GM23248 (cell line): ENCODE results near the gene NFIA. TPM values are rescaled to one million over a fixed set of nuclear protein-coding genes. Genes with fewer than 3 reads are reported as not detected.

Experiments used
- DNase-seq: peaks from one replicate; pipeline ENCODE4 v3.0.0-alpha.2; 2015
- H2AFZ ChIP-seq: fragments of 200-600 bp; sonication (generic); 2 replicates; pipeline ENCODE4 v1.6.1; 2016; ENCODE audit warnings: antibody characterized with exemption
- H3F3A ChIP-seq: fragments of 200-600 bp; sonication (generic); 2 replicates; pipeline ENCODE4 v1.6.1; 2016; ENCODE audit warnings: mild to moderate bottlenecking, antibody characterized with exemption, mixed run types; ENCODE audit not compliant: insufficient read depth
- H3K27ac ChIP-seq: fragments of 200-600 bp; sonication (generic); 2 replicates; pipeline ENCODE4 v1.5.1; 2016; ENCODE audit warnings: mild to moderate bottlenecking
- H3K27me3 ChIP-seq: fragments of 200-600 bp; sonication (generic); replicated peaks from 2 replicates; pipeline ENCODE4 v1.6.1; 2016; ENCODE audit warnings: mild to moderate bottlenecking; ENCODE audit not compliant: insufficient read depth
- H3K36me3 ChIP-seq: fragments of 200-600 bp; sonication (generic); 2 replicates; pipeline ENCODE4 v1.6.1; 2016; ENCODE audit warnings: low read depth, mild to moderate bottlenecking
- H3K4me1 ChIP-seq: fragments of 200-600 bp; sonication (generic); 2 replicates; pipeline ENCODE4 v1.6.1; 2016; ENCODE audit warnings: mild to moderate bottlenecking; ENCODE audit not compliant: insufficient read depth
- H3K4me2 ChIP-seq: fragments of 200-600 bp; sonication (generic); one replicate; pipeline ENCODE4 v1.6.1; 2016; ENCODE audit warnings: mild to moderate bottlenecking; ENCODE audit not compliant: unreplicated experiment
- H3K4me3 ChIP-seq: fragments of 200-600 bp; sonication (generic); 2 replicates; pipeline ENCODE4 v1.5.1; 2016; ENCODE audit warnings: mild to moderate bottlenecking
- H3K79me2 ChIP-seq: fragments of 200-600 bp; sonication (generic); 2 replicates; pipeline ENCODE4 v1.6.1; 2016; ENCODE audit warnings: mild to moderate bottlenecking; ENCODE audit not compliant: insufficient read depth
- H3K9ac ChIP-seq: fragments of 200-600 bp; sonication (generic); 2 replicates; pipeline ENCODE4 v1.6.1; 2016; ENCODE audit warnings: mild to moderate bottlenecking
- H3K9me2 ChIP-seq: fragments of 200-600 bp; sonication (generic); 2 replicates; pipeline ENCODE4 v1.6.1; 2016; ENCODE audit warnings: mixed run types, mild to moderate bottlenecking, moderate library complexity; ENCODE audit not compliant: insufficient read depth
- H3K9me3 ChIP-seq: fragments of 200-600 bp; sonication (generic); one replicate; pipeline ENCODE4 v1.6.1; 2017; ENCODE audit warnings: low read depth
- H4K20me1 ChIP-seq: fragments of 200-600 bp; sonication (generic); 2 replicates; pipeline ENCODE4 v1.6.0; 2016; ENCODE audit not compliant: insufficient read depth
- EZH2 ChIP-seq: fragments of 200-600 bp; sonication (generic); IDR thresholded peaks from 2 replicates; pipeline ENCODE4 v1.6.1; 2018; ENCODE audit warnings: antibody characterized with exemption, mild to moderate bottlenecking; ENCODE audit not compliant: insufficient read depth, poor library complexity, severe bottlenecking
- EZH2phosphoT487 ChIP-seq: fragments of 200-600 bp; sonication (generic); IDR thresholded peaks from 2 replicates; pipeline ENCODE4 v1.6.1; 2018; ENCODE audit warnings: antibody characterized with exemption, moderate library complexity, mild to moderate bottlenecking, low read depth; ENCODE audit not compliant: insufficient read depth
- WGBS, 2 experiments: methylation state at CpG; one replicate each; pipeline ENCODE4 v1.1.6; 2015 to 2017; ENCODE audit warnings: low lambda C conversion rate in 2 of 2, low coverage in 1 of 2; ENCODE audit errors: missing lambda C conversion rate in 2 of 2; 5-methylcytosine and 5-hydroxymethylcytosine counted together
- in situ Hi-C: fragments of 300-500 bp; cut with MboI; formaldehyde crosslinking; loops from 2 replicates; pipeline ENCODE4 v1.15.0; 2020
- polyA plus RNA-seq: library from polyadenylated mRNA; unstranded; fragments of >200 nt; fragmentation: Nextera tagmentation; extraction: Ambion mirVana; gene quantifications from 2 replicates; pipeline ENCODE4 v1.2.1, GENCODE V29; 2016
- total RNA-seq: library from RNA; depleted of rRNA; stranded (reverse); fragments of >200 nt; shearing (Covaris generic); gene quantifications from 2 replicates; pipeline ENCODE4 v1.2.3, GENCODE V29; 2014

NFIA gene
- total and polyA plus RNA-seq, 2 experiments from 2014 or later: 3.4 to 8.8 TPM

GRCh38 chr1:61100578-61100977 lies 18.2 kb downstream of the NFIA start:
- no peak for DNase-seq
- TF ChIP-seq EZH2phosphoT487: no peak
- TF ChIP-seq EZH2: no peak
- Histone ChIP-seq H3K4me2 (no peak overlapping the region), H3K4me1 (peaks cover 25% of the 10 kb centered on the region), H4K20me1 (no peaks in the 10 kb centered on the region), H3K9me2 (no peaks in the 10 kb centered on the region), H3K27me3 (no peaks in the 10 kb centered on the region), H3K36me3 (no peaks in the 10 kb centered on the region), H3K9ac (no peak overlapping the region), H3F3A (no peaks in the 10 kb centered on the region), H3K9me3 (no peaks in the 10 kb centered on the region), H3K27ac (no peak overlapping the region), H3K79me2 (0 out of 2 replicates have a peak, but pooled peaks cover 13% of the 10 kb centered on the region), H3K4me3 (no peak overlapping the region), H2AFZ (no peak overlapping the region)
- in situ Hi-C loops: no loop called here
- 93 to 94% methylated on average over 2 of the region's 2 CpGs for WGBS, 2 experiments

- peak overlapping the region; percentile 92 for H2AFZ ChIP-seq
These were observed 19.2 kb downstream of the NFIA start for GRCh38 chr1:61101536-61101935.

GRCh38 chr1:61102041-61102440 lies 19.7 kb downstream of the NFIA start:
- Histone ChIP-seq H3F3A (no peaks in the 10 kb centered on the region), H4K20me1 (no peaks in the 10 kb centered on the region), H3K27me3 (no peaks in the 10 kb centered on the region), H3K9me2 (no peaks in the 10 kb centered on the region), H3K4me1 (peaks cover 23% of the 10 kb centered on the region), H2AFZ (peak overlapping the region; percentile 92), H3K4me2 (peak overlapping the region; percentile 96), H3K4me3 (peak overlapping the region; percentile 67), H3K27ac (peak overlapping the region; percentile 64), H3K9me3 (no peaks in the 10 kb centered on the region), H3K36me3 (no peaks in the 10 kb centered on the region), H3K79me2 (0 out of 2 replicates have a peak, but pooled peaks cover 13% of the 10 kb centered on the region), H3K9ac (peak overlapping the region; percentile 85)
- DNase-seq: peak; percentile 70
- TF ChIP-seq EZH2 (no peak), EZH2phosphoT487 (no peak)
- in situ Hi-C loops: no loop called here
- 11 to 24% methylated on average over 1 of the region's 1 CpG for WGBS, 2 experiments

More at GRCh38 chr1:61101536-61101935, 19.2 kb downstream of the NFIA start:
- Histone ChIP-seq H3K27ac (peak overlapping the region; percentile 64), H3K9ac (peak overlapping the region; percentile 85), H3F3A (no peaks in the 10 kb centered on the region), H4K20me1 (no peaks in the 10 kb centered on the region), H3K4me2 (peak overlapping the region; percentile 96), H3K27me3 (no peaks in the 10 kb centered on the region), H3K4me1 (peaks cover 25% of the 10 kb centered on the region), H3K9me3 (no peaks in the 10 kb centered on the region), H3K9me2 (no peaks in the 10 kb centered on the region), H3K36me3 (no peaks in the 10 kb centered on the region), H3K4me3 (peak overlapping the region; percentile 67), H3K79me2 (0 out of 2 replicates have a peak, but pooled peaks cover 13% of the 10 kb centered on the region)
- peak; percentile 45 for DNase-seq
- in situ Hi-C loops: no loop called here
- TF ChIP-seq EZH2: no peak
- no peak for TF ChIP-seq EZH2phosphoT487
- 13 to 19% methylated on average over 5 of the region's 5 CpGs for WGBS, 2 experiments

GRCh38 chr1:61102621-61103020 lies 20.3 kb downstream of the NFIA start:
- in situ Hi-C loops: no loop called here
- no peaks in the 10 kb centered on the region for H3K9me3 ChIP-seq
- peaks cover 19% of the 10 kb centered on the region for H3K4me1 ChIP-seq
- H3K4me3 ChIP-seq: no peak overlapping the region
- no peak overlapping the region; the same call in 1 of the 2 replicates for H3K9ac ChIP-seq
- H3K36me3 ChIP-seq: no peaks in the 10 kb centered on the region
- 31 to 33% methylated on average over 2 of the region's 2 CpGs for WGBS, 2 experiments
- peak overlapping the region; percentile 96 for H3K4me2 ChIP-seq
- no peak overlapping the region; the same call in 1 of the 2 replicates for H2AFZ ChIP-seq
- H3K27ac ChIP-seq: no peak overlapping the region
- no peaks in the 10 kb centered on the region for H3F3A ChIP-seq
- H3K27me3 ChIP-seq: no peaks in the 10 kb centered on the region
- H4K20me1 ChIP-seq: no peaks in the 10 kb centered on the region
- DNase-seq: no peak
- H3K79me2 ChIP-seq: 0 out of 2 replicates have a peak, but pooled peaks cover 13% of the 10 kb centered on the region
- H3K9me2 ChIP-seq: no peaks in the 10 kb centered on the region
- no peak for TF ChIP-seq EZH2
- no peak for TF ChIP-seq EZH2phosphoT487

- DNase-seq: no peak
- WGBS, 2 experiments: 83 to 84% methylated on average over 3 of the region's 3 CpGs
- H3K9me3 ChIP-seq: no peaks in the 10 kb centered on the region
- no peak overlapping the region for H3K4me3 ChIP-seq
- H3K9ac ChIP-seq: no peak overlapping the region
- H4K20me1 ChIP-seq: no peaks in the 10 kb centered on the region
- H2AFZ ChIP-seq: no peak overlapping the region
- TF ChIP-seq EZH2 (no peak), EZH2phosphoT487 (no peak)
- 0 out of 2 replicates have a peak, but pooled peaks cover 13% of the 10 kb centered on the region for H3K79me2 ChIP-seq
- no peaks in the 10 kb centered on the region for H3F3A ChIP-seq
- peaks cover 16% of the 10 kb centered on the region; the same call in 1 of the 2 replicates for H3K4me1 ChIP-seq
- H3K27ac ChIP-seq: no peak overlapping the region
- no peak overlapping the region for H3K4me2 ChIP-seq
- H3K9me2 ChIP-seq: no peaks in the 10 kb centered on the region
- in situ Hi-C loops: no loop called here
- no peaks in the 10 kb centered on the region for H3K27me3 ChIP-seq
- H3K36me3 ChIP-seq: no peaks in the 10 kb centered on the region
These were observed 21.9 kb downstream of the NFIA start for GRCh38 chr1:61104220-61104671.
